ENCODE measurements around the gene MGAT3. TPM values are rescaled to one million over a fixed set of nuclear protein-coding genes. Genes with fewer than 3 reads are reported as not detected.
A peak's percentile ranks its signal among the peaks of the same experiment; 100 is the strongest.

MGAT3 gene
- total and polyA plus RNA-seq, 9 donors, result 1.7 to 9.6 (median 4.7) TPM

- H3K27ac ChIP-seq (ENCODE audit: low read length), result no peak overlapping the region
- no peak for DNase-seq
- H3K36me3 ChIP-seq (ENCODE audit: control insufficient read depth, insufficient read depth, low read length), result no peaks in the 10 kb centered on the region
- WGBS (ENCODE audit: insufficient coverage), result 82% methylated on average over 9 of the region's 17 CpGs
- no peak overlapping the region for H3K4me3 ChIP-seq (ENCODE audit: low read length)
- H3K4me1 ChIP-seq (ENCODE audit: control insufficient read depth, insufficient read depth, low read length), result peaks cover 14% of the 10 kb centered on the region
- H3K9me3 ChIP-seq (replicated peaks; ENCODE audit: control insufficient read depth, low read depth, low read length), result no peaks in the 10 kb centered on the region
- no peaks in the 10 kb centered on the region for H3K27me3 ChIP-seq (ENCODE audit: control insufficient read depth, insufficient read depth, low read length)
Observed at GRCh38 chr22:39489094-39490068, 32.6 kb downstream of the MGAT3 start.

- WGBS (ENCODE audit: insufficient coverage), result 32% methylated on average over 11 of the region's 13 CpGs
- H3K4me1 ChIP-seq (ENCODE audit: control insufficient read depth, insufficient read depth, low read length), result peaks cover 14% of the 10 kb centered on the region
- no peak overlapping the region for H3K27ac ChIP-seq (ENCODE audit: low read length)
- no peaks in the 10 kb centered on the region for H3K36me3 ChIP-seq (ENCODE audit: control insufficient read depth, insufficient read depth, low read length)
- no peak overlapping the region for H3K4me3 ChIP-seq (ENCODE audit: low read length)
- H3K27me3 ChIP-seq (ENCODE audit: control insufficient read depth, insufficient read depth, low read length), result no peaks in the 10 kb centered on the region
- peak; percentile 88 for DNase-seq
- H3K9me3 ChIP-seq (replicated peaks; ENCODE audit: control insufficient read depth, low read depth, low read length), result no peaks in the 10 kb centered on the region
Observed at GRCh38 chr22:39490135-39490798, 33.5 kb downstream of the MGAT3 start.

DNA sequence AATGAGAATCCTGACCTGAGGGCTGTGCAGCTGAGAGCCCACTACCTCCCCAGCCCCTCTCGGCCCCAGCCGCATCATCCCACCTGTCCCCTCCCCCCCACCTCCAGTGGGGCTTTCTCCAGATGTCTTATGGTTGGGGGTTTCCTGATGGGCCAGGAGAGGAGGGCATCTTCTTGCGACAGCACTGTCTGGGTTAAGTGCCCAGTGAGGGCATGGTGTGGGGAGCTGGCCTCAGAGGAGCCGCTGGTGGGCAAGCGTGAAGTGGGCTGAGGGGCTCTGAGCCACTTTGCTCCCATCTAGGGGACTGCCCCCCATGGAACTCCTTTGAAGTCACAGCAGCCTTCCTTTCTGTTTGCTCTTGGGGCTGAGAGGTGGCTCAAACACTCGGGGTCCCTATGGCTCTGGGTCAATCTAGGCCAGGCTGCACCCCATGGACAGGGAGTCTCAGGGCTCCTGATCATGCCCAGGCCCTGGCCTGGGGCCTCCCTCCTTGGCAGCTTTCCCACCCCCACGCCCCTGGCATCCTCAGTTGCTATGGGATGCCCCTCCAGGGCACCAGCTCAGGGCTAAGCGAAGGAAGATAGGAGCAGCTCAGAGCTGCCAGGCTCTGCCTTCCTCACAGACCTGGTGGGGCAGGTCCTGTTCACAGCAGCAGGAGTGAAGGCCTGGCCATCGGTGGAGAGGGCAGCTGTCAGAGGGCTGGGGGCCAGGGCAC lies 34.3 kb downstream of the MGAT3 start:
- no peak for DNase-seq
- H3K27ac ChIP-seq (ENCODE audit: low read length), result no peak overlapping the region
- H3K4me1 ChIP-seq (ENCODE audit: control insufficient read depth, insufficient read depth, low read length), result peaks cover 14% of the 10 kb centered on the region
- no peaks in the 10 kb centered on the region for H3K27me3 ChIP-seq (ENCODE audit: control insufficient read depth, insufficient read depth, low read length)
- WGBS (ENCODE audit: insufficient coverage), result 88% methylated on average over 3 of the region's 9 CpGs
- no peaks in the 10 kb centered on the region for H3K9me3 ChIP-seq (replicated peaks; ENCODE audit: control insufficient read depth, low read depth, low read length)
- H3K4me3 ChIP-seq (ENCODE audit: low read length), result no peak overlapping the region
- H3K36me3 ChIP-seq (ENCODE audit: control insufficient read depth, insufficient read depth, low read length), result no peaks in the 10 kb centered on the region

GRCh38 chr22:39491696-39492095 lies 34.9 kb downstream of the MGAT3 start:
- H3K4me1 ChIP-seq (ENCODE audit: control insufficient read depth, insufficient read depth, low read length), result peaks cover 14% of the 10 kb centered on the region
- no peaks in the 10 kb centered on the region for H3K27me3 ChIP-seq (ENCODE audit: control insufficient read depth, insufficient read depth, low read length)
- no peak overlapping the region for H3K4me3 ChIP-seq (ENCODE audit: low read length)
- no peaks in the 10 kb centered on the region for H3K36me3 ChIP-seq (ENCODE audit: control insufficient read depth, insufficient read depth, low read length)
- no peak for DNase-seq
- H3K9me3 ChIP-seq (replicated peaks; ENCODE audit: control insufficient read depth, low read depth, low read length), result no peaks in the 10 kb centered on the region
- 69% methylated on average over 4 of the region's 6 CpGs for WGBS (ENCODE audit: insufficient coverage)
- no peak overlapping the region for H3K27ac ChIP-seq (ENCODE audit: low read length)

GRCh38 chr22:39492186-39492585 lies 35.4 kb downstream of the MGAT3 start:
- DNase-seq, result no peak
- Histone ChIP-seq H3K27me3 (ENCODE audit: control insufficient read depth, insufficient read depth, low read length) (no peaks in the 10 kb centered on the region), H3K9me3 (replicated peaks; ENCODE audit: control insufficient read depth, low read depth, low read length) (no peaks in the 10 kb centered on the region), H3K36me3 (ENCODE audit: control insufficient read depth, insufficient read depth, low read length) (no peaks in the 10 kb centered on the region), H3K4me1 (ENCODE audit: control insufficient read depth, insufficient read depth, low read length) (peaks cover 9% of the 10 kb centered on the region), H3K4me3 (ENCODE audit: low read length) (no peak overlapping the region), H3K27ac (ENCODE audit: low read length) (no peak overlapping the region)
- 100% methylated on average over 2 of the region's 3 CpGs for WGBS (ENCODE audit: insufficient coverage)

DNA sequence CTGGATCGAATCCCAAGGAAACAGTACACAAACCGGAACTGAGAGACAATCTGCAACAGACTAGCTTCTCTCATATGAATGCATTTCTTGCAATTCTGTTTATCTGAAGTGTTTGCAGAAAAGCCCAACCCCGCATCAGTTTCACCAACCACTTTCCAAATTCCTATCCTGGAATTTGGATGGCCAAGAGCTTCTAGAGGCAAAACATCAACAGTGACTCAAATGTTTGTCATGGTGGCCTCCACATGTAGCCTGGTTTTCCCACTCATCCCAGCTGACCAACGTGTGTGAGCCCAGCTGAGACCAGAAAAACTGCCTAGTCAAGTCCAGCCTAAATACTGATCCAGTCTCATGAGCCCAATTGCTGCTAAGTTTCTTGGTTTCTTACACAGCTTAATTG lies 36.9 kb downstream of the MGAT3 start:
- 49% methylated on average over 3 of the region's 4 CpGs for WGBS (ENCODE audit: insufficient coverage)
- peaks cover 8% of the 10 kb centered on the region for H3K4me1 ChIP-seq (ENCODE audit: control insufficient read depth, insufficient read depth, low read length)
- no peak for DNase-seq

DNA sequence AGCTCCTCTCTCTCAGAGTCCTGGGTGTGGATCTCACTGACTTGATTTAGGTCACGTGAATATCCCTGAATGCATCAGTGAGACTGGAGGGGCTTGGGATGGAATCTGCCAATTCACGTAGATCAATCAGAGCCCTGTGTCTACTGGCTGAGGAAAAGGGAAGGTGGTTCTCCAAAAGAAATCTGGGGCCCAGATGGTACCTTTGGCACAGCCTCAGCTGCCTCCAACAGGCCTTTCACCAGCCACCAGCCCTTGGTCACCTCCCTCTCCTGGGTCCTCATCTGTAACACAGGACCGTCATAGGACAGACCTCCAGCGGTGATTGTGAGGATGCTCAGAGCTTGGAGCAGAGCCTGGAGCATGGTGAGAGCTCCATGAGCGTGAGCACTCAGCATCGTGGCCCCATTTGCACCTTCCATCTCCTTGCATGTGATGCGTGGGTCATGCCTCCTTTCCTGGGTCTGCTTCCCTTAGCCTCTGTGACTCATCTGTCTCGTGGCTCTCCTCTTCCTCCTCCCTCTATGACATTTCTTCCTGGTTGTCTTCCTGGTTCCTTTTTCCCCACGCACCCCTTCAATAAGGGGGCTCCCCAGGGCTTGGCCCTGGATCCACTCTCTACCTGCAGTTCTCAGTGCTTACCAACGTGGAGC lies 37.8 kb downstream of the MGAT3 start:
- Histone ChIP-seq H3K27me3 (ENCODE audit: control insufficient read depth, insufficient read depth, low read length) (no peaks in the 10 kb centered on the region), H3K4me3 (ENCODE audit: low read length) (no peak overlapping the region), H3K9me3 (replicated peaks; ENCODE audit: control insufficient read depth, low read depth, low read length) (no peaks in the 10 kb centered on the region), H3K4me1 (ENCODE audit: control insufficient read depth, insufficient read depth, low read length) (peaks cover 8% of the 10 kb centered on the region), H3K36me3 (ENCODE audit: control insufficient read depth, insufficient read depth, low read length) (no peaks in the 10 kb centered on the region), H3K27ac (ENCODE audit: low read length) (no peak overlapping the region)
- WGBS (ENCODE audit: insufficient coverage), result 70% methylated on average over 9 of the region's 10 CpGs
- no peak for DNase-seq

More for the DNA sequence above, 36.9 kb downstream of the MGAT3 start:
- Histone ChIP-seq H3K9me3 (replicated peaks; ENCODE audit: control insufficient read depth, low read depth, low read length) (no peaks in the 10 kb centered on the region), H3K27me3 (ENCODE audit: control insufficient read depth, insufficient read depth, low read length) (no peaks in the 10 kb centered on the region), H3K36me3 (ENCODE audit: control insufficient read depth, insufficient read depth, low read length) (no peaks in the 10 kb centered on the region), H3K27ac (ENCODE audit: low read length) (no peak overlapping the region), H3K4me3 (ENCODE audit: low read length) (no peak overlapping the region)

DNA sequence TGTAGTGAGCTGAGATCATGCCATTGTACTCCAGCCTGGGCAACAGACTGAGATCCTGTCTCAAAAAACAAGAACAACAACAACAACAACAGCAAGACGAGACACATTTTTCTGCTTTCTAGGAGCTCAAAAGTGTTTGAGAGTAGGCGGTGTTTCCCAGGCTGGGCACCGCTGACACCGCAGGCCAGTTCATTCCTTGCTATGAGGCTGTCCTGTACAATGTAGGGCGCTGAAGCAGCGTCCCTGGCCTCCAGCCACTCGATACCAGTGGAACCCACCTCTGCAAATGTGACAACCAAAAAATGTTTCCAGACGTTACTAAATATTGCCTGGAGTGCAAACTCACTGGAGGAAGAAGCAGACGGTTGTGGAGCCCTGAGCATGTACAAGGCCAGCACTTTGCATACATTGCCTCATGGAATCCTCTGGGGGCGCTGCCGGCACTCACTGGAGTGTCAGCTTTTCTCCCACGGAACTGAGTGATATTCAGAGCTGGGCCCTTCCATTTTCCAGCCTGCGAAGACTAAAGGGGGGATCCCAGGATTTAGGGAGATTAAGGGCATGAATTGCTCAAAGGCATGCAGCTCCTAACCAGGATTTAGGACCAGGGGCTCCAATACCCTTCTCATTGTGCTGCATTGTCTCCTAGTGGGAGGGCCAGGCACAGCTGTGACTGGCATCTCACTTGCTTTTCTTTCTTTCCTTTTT lies 39.5 kb downstream of the MGAT3 start:
- H3K4me1 ChIP-seq (ENCODE audit: control insufficient read depth, insufficient read depth, low read length), result peaks cover 4% of the 10 kb centered on the region
- DNase-seq, result peak; percentile 84
- H3K27ac ChIP-seq (ENCODE audit: low read length), result no peak overlapping the region
- WGBS (ENCODE audit: insufficient coverage), result 42% methylated on average over 12 of the region's 13 CpGs
- H3K4me3 ChIP-seq (ENCODE audit: low read length), result no peak overlapping the region
- H3K36me3 ChIP-seq (ENCODE audit: control insufficient read depth, insufficient read depth, low read length), result no peaks in the 10 kb centered on the region
- H3K9me3 ChIP-seq (replicated peaks; ENCODE audit: control insufficient read depth, low read depth, low read length), result no peaks in the 10 kb centered on the region
- H3K27me3 ChIP-seq (ENCODE audit: control insufficient read depth, insufficient read depth, low read length), result no peaks in the 10 kb centered on the region

GRCh38 chr22:39497429-39497828 lies 40.6 kb downstream of the MGAT3 start:
- H3K27me3 ChIP-seq (ENCODE audit: control insufficient read depth, insufficient read depth, low read length), result no peaks in the 10 kb centered on the region
- no peaks in the 10 kb centered on the region for H3K9me3 ChIP-seq (replicated peaks; ENCODE audit: control insufficient read depth, low read depth, low read length)
- H3K27ac ChIP-seq (ENCODE audit: low read length), result no peak overlapping the region
- H3K4me3 ChIP-seq (ENCODE audit: low read length), result no peak overlapping the region
- DNase-seq, result no peak
- WGBS (ENCODE audit: insufficient coverage), result 100% methylated on average over 3 of the region's 8 CpGs
- no peaks in the 10 kb centered on the region for H3K36me3 ChIP-seq (ENCODE audit: control insufficient read depth, insufficient read depth, low read length)
- H3K4me1 ChIP-seq (ENCODE audit: control insufficient read depth, insufficient read depth, low read length), result peaks cover 11% of the 10 kb centered on the region
